ENCODE measurements around the gene NAB1.

NAB1 gene

GRCh38 chr2:190693533-190694232, 44.8 kb downstream of the NAB1 start:
- DNase-seq (ENCODE audit: low read depth): no peak
- TF ChIP-seq CTCF (IDR thresholded peaks at IDR 0.05; ENCODE audit: low read depth, low read length, missing control alignments): no peak

GRCh38 chr2:190694479-190694878, 45.6 kb downstream of the NAB1 start:
- in situ Hi-C loops (cut with HindIII; ENCODE audit: low sequenced_read_pairs): no loop called here
- no peak for DNase-seq (ENCODE audit: low read depth)
- no peak overlapping the region for H3K4me3 ChIP-seq (ENCODE audit: low read depth, low read length)
- TF ChIP-seq CTCF (IDR thresholded peaks at IDR 0.05; ENCODE audit: low read depth, low read length, missing control alignments): no peak

More at GRCh38 chr2:190693533-190694232, 44.8 kb downstream of the NAB1 start:
- in situ Hi-C loops (cut with HindIII; ENCODE audit: low sequenced_read_pairs): no loop called here
- no peak overlapping the region for H3K4me3 ChIP-seq (ENCODE audit: low read depth, low read length)

GRCh38 chr2:190695739-190696138, 46.9 kb downstream of the NAB1 start:
- in situ Hi-C loops (cut with HindIII; ENCODE audit: low sequenced_read_pairs): loop anchor here (5.0 kb wide), 1 partner anchor 33 kb away; no protein-coding TSS in a partner anchor
- DNase-seq (ENCODE audit: low read depth): no peak
- TF ChIP-seq CTCF (IDR thresholded peaks at IDR 0.05; ENCODE audit: low read depth, low read length, missing control alignments): no peak
- no peak overlapping the region for H3K4me3 ChIP-seq (ENCODE audit: low read depth, low read length)

GRCh38 chr2:190696792-190697398, 48.0 kb downstream of the NAB1 start:
- H3K4me3 ChIP-seq (ENCODE audit: low read depth, low read length): no peak overlapping the region
- DNase-seq (ENCODE audit: low read depth): no peak
- TF ChIP-seq CTCF (IDR thresholded peaks at IDR 0.05; ENCODE audit: low read depth, low read length, missing control alignments): no peak
- in situ Hi-C loops (cut with HindIII; ENCODE audit: low sequenced_read_pairs): loop anchor here (5.0 kb wide), 1 partner anchor 35 kb away; no protein-coding TSS in a partner anchor

- no peak overlapping the region for H3K4me3 ChIP-seq (ENCODE audit: low read depth, low read length)
- no peak for DNase-seq (ENCODE audit: low read depth)
- TF ChIP-seq CTCF (IDR thresholded peaks at IDR 0.05; ENCODE audit: low read depth, low read length, missing control alignments): no peak
- in situ Hi-C loops (cut with HindIII; ENCODE audit: low sequenced_read_pairs): loop anchor here (5.0 kb wide), 1 partner anchor 35 kb away; no protein-coding TSS in a partner anchor
Measured at GRCh38 chr2:190697421-190697820, 48.5 kb downstream of the NAB1 start.

- no peak overlapping the region for H3K4me3 ChIP-seq (ENCODE audit: low read depth, low read length)
- in situ Hi-C loops (cut with HindIII; ENCODE audit: low sequenced_read_pairs): loop anchor here (5.0 kb wide), 1 partner anchor 37 kb away; no protein-coding TSS in a partner anchor
- DNase-seq (ENCODE audit: low read depth): no peak
- peak; percentile 62 for TF ChIP-seq CTCF (IDR thresholded peaks at IDR 0.05; ENCODE audit: low read depth, low read length, missing control alignments)
Measured at GRCh38 chr2:190698895-190699294, 50.0 kb downstream of the NAB1 start.
